Activated naive CD4-positive, alpha-beta T cell treated with anti-CD3 and anti-CD28 coated beads, Interleukin-2, amount 10 ng/mL, durations not matched to agents 7 days and 5 days (primary cell): ENCODE measurements around the gene SRSF4.

Source experiments
- CTCF ChIA-PET: fragments of 350-600 bp; sonication (Branson Sonifier 250); formaldehyde crosslinking; loops from one replicate; lab custom pipeline; 2021; ENCODE audit warnings: antibody characterized with exemption; lab: Charles Lee
- DNase-seq: peaks from one replicate; pipeline ENCODE4 v3.0.0-alpha.2; 2020
- H3K27ac Mint-ChIP-seq: one replicate; pipeline ENCODE4 v1.8.0; 2021; ENCODE audit warnings: mild to moderate bottlenecking, moderate library complexity, mixed read lengths
- H3K27me3 Mint-ChIP-seq: one replicate; pipeline ENCODE4 v1.8.0; 2021; ENCODE audit warnings: mild to moderate bottlenecking, mixed read lengths
- H3K36me3 Mint-ChIP-seq: one replicate; pipeline ENCODE4 v1.8.0; 2021; ENCODE audit warnings: mixed read lengths
- H3K4me1 Mint-ChIP-seq: one replicate; pipeline ENCODE4 v1.8.0; 2021; ENCODE audit warnings: mixed read lengths
- H3K4me3 Mint-ChIP-seq: one replicate; pipeline ENCODE4 v1.8.0; 2021; ENCODE audit warnings: mild to moderate bottlenecking, moderate library complexity, mixed read lengths
- H3K9me3 Mint-ChIP-seq: one replicate; pipeline ENCODE4 v1.8.0; 2021; ENCODE audit warnings: mixed read lengths

SRSF4 gene

GRCh38 chr1:29099286-29099685 lies 82.4 kb downstream of the SRSF4 start:
- no peak overlapping the region for H3K27ac Mint-ChIP-seq
- no peaks in the 10 kb centered on the region for H3K27me3 Mint-ChIP-seq
- DNase-seq = no peak
- no peaks in the 10 kb centered on the region for H3K4me1 Mint-ChIP-seq
- no peak overlapping the region for H3K4me3 Mint-ChIP-seq
- H3K9me3 Mint-ChIP-seq = no peaks in the 10 kb centered on the region
- CTCF ChIA-PET = no interaction called here
- peaks cover 45% of the 10 kb centered on the region for H3K36me3 Mint-ChIP-seq
